Measurements from ENCODE around the gene TCF7.
A peak's percentile ranks its signal among the peaks of the same experiment; 100 is the strongest.
"Not testable (repeated sequence)": the region's sequence is repeated elsewhere in the genome, so short reads cannot be mapped to it uniquely, and the experiment has no call there.

Gene TCF7

GRCh38 chr5:134145779-134146581 lies 31.5 kb downstream of the TCF7 start:
- DNase-seq: peak; percentile 41 to 92

GRCh38 chr5:134146651-134147518 lies 32.4 kb downstream of the TCF7 start:
- DNase-seq: peak in 1 of 2 donors; percentile 1

- no peak for DNase-seq
Measured at GRCh38 chr5:134148316-134148715, 33.8 kb downstream of the TCF7 start.

GRCh38 chr5:134148986-134149539 lies 34.6 kb downstream of the TCF7 start:
- no peak for DNase-seq

- DNase-seq: no peak
Measured at GRCh38 chr5:134149571-134150303, 35.3 kb downstream of the TCF7 start.

GRCh38 chr5:134151723-134152122 lies 37.2 kb downstream of the TCF7 start:
- DNase-seq: no peak

GRCh38 chr5:134152173-134152832 lies 37.8 kb downstream of the TCF7 start:
- not testable (repeated sequence) for DNase-seq

GRCh38 chr5:134153241-134153640 lies 38.8 kb downstream of the TCF7 start:
- no peak for DNase-seq

- DNase-seq: no peak
Measured at GRCh38 chr5:134153657-134154056, 39.2 kb downstream of the TCF7 start.

- DNase-seq: no peak
Measured at GRCh38 chr5:134161513-134162395, 47.3 kb downstream of the TCF7 start.

GRCh38 chr5:134162592-134162991 lies 48.1 kb downstream of the TCF7 start:
- no peak for DNase-seq

GRCh38 chr5:134171972-134172371 lies 57.5 kb downstream of the TCF7 start:
- no peak for DNase-seq

- no peak for DNase-seq
Measured at GRCh38 chr5:134174841-134175839, 60.7 kb downstream of the TCF7 start.

- DNase-seq: peak in 1 of 2 donors; percentile 17
Measured at GRCh38 chr5:134175921-134176510, 61.5 kb downstream of the TCF7 start.

GRCh38 chr5:134176511-134177368 lies 62.3 kb downstream of the TCF7 start, which contains the start of gene SKP1:
Gene SKP1 (minus strand): TSS chr5:134176950. CDS start chr5:134174022, 2,928 bp downstream.
- peak; percentile 75 to 90 for DNase-seq

- DNase-seq: no peak
Measured at GRCh38 chr5:134177369-134178095, 63.1 kb downstream of the TCF7 start.

GRCh38 chr5:134178096-134178419 lies 63.6 kb downstream of the TCF7 start:
- DNase-seq: no peak

GRCh38 chr5:134183481-134183880 lies 69.0 kb downstream of the TCF7 start:
- no peak for DNase-seq
